ENCODE results near the gene ZNF326.

The ZNF326 gene

GRCh38 chr1:90067194-90067931 lies 72.5 kb downstream of the ZNF326 start:
- in situ Hi-C loops (cut with MboI; ENCODE audit: low sequenced_read_pairs) = no loop called here

- in situ Hi-C loops (cut with MboI; ENCODE audit: low sequenced_read_pairs) = no loop called here
Observed at GRCh38 chr1:90068611-90069280, 73.8 kb downstream of the ZNF326 start.

- in situ Hi-C loops (cut with MboI; ENCODE audit: low sequenced_read_pairs) = no loop called here
Observed at GRCh38 chr1:90074137-90074536, 79.2 kb downstream of the ZNF326 start.

- in situ Hi-C loops (cut with MboI; ENCODE audit: low sequenced_read_pairs) = no loop called here
Observed at GRCh38 chr1:90074566-90074965, 79.7 kb downstream of the ZNF326 start.

- in situ Hi-C loops (cut with MboI; ENCODE audit: low sequenced_read_pairs) = no loop called here
Observed at GRCh38 chr1:90074970-90075391, 80.1 kb downstream of the ZNF326 start.

GRCh38 chr1:90083995-90084394 lies 89.1 kb downstream of the ZNF326 start:
- in situ Hi-C loops (cut with MboI; ENCODE audit: low sequenced_read_pairs) = no loop called here
